Right cardiac atrium (tissue), 5 donors: ENCODE measurements around the gene PARD6A. TPM values are rescaled to one million over a fixed set of nuclear protein-coding genes. Genes with fewer than 3 reads are reported as not detected.
A peak's percentile ranks its signal among the peaks of the same experiment; 100 is the strongest.
"Not testable (repeated sequence)": the region's sequence is repeated elsewhere in the genome, so short reads cannot be mapped to it uniquely, and the experiment has no call there.

Experiments
- ATAC-seq, 2 donors: fragments of 200-7000 bp; cut with Tn5 transposase; one replicate each; pipeline versions ENCODE4 v1.8.0 to v1.9.1; 2020; ENCODE audit warnings: moderate library complexity in 2 of 2, mild to moderate bottlenecking in 1 of 2
- DNase-seq, 3 donors: peaks; one replicate each; pipeline ENCODE4 v3.0.0-alpha.2; 2020
- H3K27ac ChIP-seq: one replicate; pipeline ENCODE4 v1.5.1; 2013; ENCODE audit warnings: mild to moderate bottlenecking, low read length, control low read depth, moderate library complexity
- H3K27me3 ChIP-seq: one replicate; pipeline ENCODE4 v1.6.1; 2013; ENCODE audit not compliant: control insufficient read depth, insufficient read depth
- H3K4me1 ChIP-seq: one replicate; pipeline ENCODE4 v1.6.1; 2013; ENCODE audit warnings: low read length; ENCODE audit not compliant: control insufficient read depth, insufficient read depth
- H3K4me3 ChIP-seq: one replicate; pipeline ENCODE4 v1.5.1; 2013; ENCODE audit warnings: low read length, control low read depth
- H3K9me3 ChIP-seq: one replicate; pipeline ENCODE4 v1.6.1; 2013; ENCODE audit warnings: low read length; ENCODE audit not compliant: control insufficient read depth
- WGBS: extraction: QIAGEN DNeasy Blood & Tissue Kit; methylation state at CpG from one replicate; pipeline ENCODE4 v1.1.7; 2013; 5-methylcytosine and 5-hydroxymethylcytosine counted together
- intact Hi-C, 4 donors: fragments of 100-400 bp; cut with DNase I; formaldehyde crosslinking; loops; one replicate each; pipeline versions ENCODE4 v1.11.0 to v1.14.0; 2022 to 2023
- polyA plus RNA-seq: library from polyadenylated mRNA; stranded (reverse); fragments of 200-250 nt; gene quantifications from one replicate; pipeline ENCODE4 v1.2.3, GENCODE V29; 2013
- total RNA-seq, 4 donors: library from RNA; stranded (reverse); fragmentation: NEBNext Ultra II Directional; extraction: Animal tissue kit (Norgen Biotek cat#: 25700); gene quantifications; one replicate each; pipeline ENCODE4 v1.2.1, GENCODE V29; 2021
- donor health status: healthy with polysubstance abuse.
- donor health status: DM: no; HTN: yes; CAD: no.
- donor health status: DM: no; HTN: no; CAD: no.
- donor health status: DM: no; HTN: yes; CAD: no; lungs with severe emphysema.
- donor health status: DM: yes; HTN: yes; CAD: no.

Gene PARD6A
- total and polyA plus RNA-seq, 5 donors, result 3.1 to 3.5 (median 3.5) TPM

GRCh38 chr16:67675999-67676398 is 15.2 kb downstream of the PARD6A start:
- Histone ChIP-seq H3K27ac (no peak overlapping the region), H3K9me3 (no peaks in the 10 kb centered on the region), H3K27me3 (no peaks in the 10 kb centered on the region), H3K4me1 (peaks cover 5% of the 10 kb centered on the region), H3K4me3 (no peak overlapping the region)
- intact Hi-C loops, result loop anchor here in 2 of 4 donors (10.0 kb wide), 2 partner anchors 129 to 139 kb away; partner anchors contain the start of genes RANBP10 (in 1 of the 2) and TSNAXIP1 (in 1 of the 2)
- WGBS, result 95% methylated on average over 7 of the region's 7 CpGs
- DNase-seq (no peak), ATAC-seq (no peak)

GRCh38 chr16:67676516-67676915 is 15.8 kb downstream of the PARD6A start:
- no peaks in the 10 kb centered on the region for H3K27me3 ChIP-seq
- intact Hi-C loops, result loop anchor here in 2 of 4 donors (10.0 kb wide), 2 partner anchors 128 to 138 kb away; partner anchors contain the start of genes RANBP10 (in 1 of the 2) and TSNAXIP1 (in 1 of the 2)
- 71% methylated on average over 4 of the region's 4 CpGs for WGBS
- H3K27ac ChIP-seq, result no peak overlapping the region
- no peak overlapping the region for H3K4me3 ChIP-seq
- ATAC-seq (no peak), DNase-seq (no peak)
- H3K9me3 ChIP-seq, result no peaks in the 10 kb centered on the region
- H3K4me1 ChIP-seq, result peaks cover 5% of the 10 kb centered on the region

- intact Hi-C loops, result loop anchor here in 2 of 4 donors (10.0 kb wide), 2 partner anchors 128 to 138 kb away; partner anchors contain the start of genes RANBP10 (in 1 of the 2) and TSNAXIP1 (in 1 of the 2)
- no peak for ATAC-seq
- WGBS, result 67% methylated on average over 8 of the region's 8 CpGs
- peaks cover 5% of the 10 kb centered on the region for H3K4me1 ChIP-seq
- no peak overlapping the region for H3K4me3 ChIP-seq
- no peak for DNase-seq
- H3K27me3 ChIP-seq, result no peaks in the 10 kb centered on the region
- H3K27ac ChIP-seq, result no peak overlapping the region
- no peaks in the 10 kb centered on the region for H3K9me3 ChIP-seq
Measured at GRCh38 chr16:67676939-67677338, 16.2 kb downstream of the PARD6A start.

GRCh38 chr16:67677712-67678111 is 17.0 kb downstream of the PARD6A start:
- DNase-seq, result no peak
- H3K27me3 ChIP-seq, result no peaks in the 10 kb centered on the region
- no peak overlapping the region for H3K27ac ChIP-seq
- H3K4me3 ChIP-seq, result no peak overlapping the region
- ATAC-seq, result no peak
- H3K4me1 ChIP-seq, result peaks cover 5% of the 10 kb centered on the region
- no peaks in the 10 kb centered on the region for H3K9me3 ChIP-seq
- 88% methylated on average over 1 of the region's 1 CpG for WGBS
- intact Hi-C loops, result loop anchor here in 2 of 4 donors (10.0 kb wide), 2 partner anchors 127 to 137 kb away; partner anchors contain the start of genes RANBP10 (in 1 of the 2) and TSNAXIP1 (in 1 of the 2)

- Histone ChIP-seq H3K4me1 (peaks cover 2% of the 10 kb centered on the region), H3K27me3 (no peaks in the 10 kb centered on the region), H3K9me3 (no peaks in the 10 kb centered on the region), H3K27ac (no peak overlapping the region), H3K4me3 (no peak overlapping the region)
- WGBS, result 94% methylated on average over 12 of the region's 12 CpGs
- ATAC-seq (no peak), DNase-seq (no peak)
- intact Hi-C loops, result loop anchor here in 2 of 4 donors (10.0 kb wide), 2 partner anchors 126 to 136 kb away; partner anchors contain the start of genes RANBP10 (in 1 of the 2) and TSNAXIP1 (in 1 of the 2)
Measured at GRCh38 chr16:67678354-67679023, 17.7 kb downstream of the PARD6A start.

- Histone ChIP-seq H3K27ac (no peak overlapping the region), H3K4me1 (no peaks in the 10 kb centered on the region), H3K4me3 (no peak overlapping the region), H3K9me3 (no peaks in the 10 kb centered on the region), H3K27me3 (no peaks in the 10 kb centered on the region)
- intact Hi-C loops, result loop anchor here in 2 of 4 donors (10.0 kb wide), 2 partner anchors 125 to 135 kb away; partner anchors contain the start of genes RANBP10 (in 1 of the 2) and TSNAXIP1 (in 1 of the 2)
- ATAC-seq (no peak), DNase-seq (no peak)
- WGBS, result 96% methylated on average over 10 of the region's 10 CpGs
Measured at GRCh38 chr16:67679935-67680897, 19.5 kb downstream of the PARD6A start.

GRCh38 chr16:67683767-67684166 is 23.0 kb downstream of the PARD6A start:
- ATAC-seq (no peak), DNase-seq (no peak)
- intact Hi-C loops, result no loop called here
- Histone ChIP-seq H3K4me1 (no peaks in the 10 kb centered on the region), H3K4me3 (no peak overlapping the region), H3K27ac (no peak overlapping the region), H3K9me3 (no peaks in the 10 kb centered on the region), H3K27me3 (no peaks in the 10 kb centered on the region)
- WGBS, result 97% methylated on average over 4 of the region's 4 CpGs

GRCh38 chr16:67685388-67686112 is 24.8 kb downstream of the PARD6A start:
- no peak overlapping the region for H3K4me3 ChIP-seq
- DNase-seq (peak in 1 of 3 donors; percentile 42), ATAC-seq (no peak)
- no peaks in the 10 kb centered on the region for H3K4me1 ChIP-seq
- intact Hi-C loops, result no loop called here
- peak overlapping the region; percentile 37 for H3K27ac ChIP-seq
- H3K27me3 ChIP-seq, result no peaks in the 10 kb centered on the region
- no peaks in the 10 kb centered on the region for H3K9me3 ChIP-seq
- 81% methylated on average over 17 of the region's 17 CpGs for WGBS

GRCh38 chr16:67693517-67694285 is 32.9 kb downstream of the PARD6A start:
- DNase-seq, H3K4me3 ChIP-seq, H3K4me1 ChIP-seq, ATAC-seq, intact Hi-C loops, H3K27ac ChIP-seq, H3K27me3 ChIP-seq, H3K9me3 ChIP-seq: not testable (repeated sequence)
- WGBS, result 91% methylated on average over 8 of the region's 8 CpGs

GRCh38 chr16:67694611-67695010 is 33.9 kb downstream of the PARD6A start:
- peak; percentile 31 to 56 for ATAC-seq
- Histone ChIP-seq H3K27me3 (no peaks in the 10 kb centered on the region), H3K27ac (no peak overlapping the region), H3K4me1 (peaks cover 1% of the 10 kb centered on the region), H3K4me3 (no peak overlapping the region), H3K9me3 (no peaks in the 10 kb centered on the region)
- intact Hi-C loops, result no loop called here
- 52% methylated on average over 2 of the region's 2 CpGs for WGBS
- DNase-seq, result no peak
